Esophagus muscularis mucosa (tissue), 4 donors: Measurements from ENCODE around the gene ACTL8. TPM values are rescaled to one million over a fixed set of nuclear protein-coding genes. Genes with fewer than 3 reads are reported as not detected.

Experiments
- DNase-seq: peaks from one replicate; pipeline ENCODE4 v3.0.0-alpha.2; 2017; ENCODE audit errors: extremely low spot score
- H3K27ac ChIP-seq, 4 donors: fragments of 200-600 bp; sonication (generic); replicated peaks in 1 of 4; 1 replicate in 3 of 4; 2 replicates in 1 of 4; pipeline ENCODE4 v1.5.1; 2016 to 2019; ENCODE audit warnings: mild to moderate bottlenecking in 1 of 4
- H3K27me3 ChIP-seq, 4 donors: fragments of 200-600 bp; sonication (generic); one replicate each; pipeline versions ENCODE4 v1.5.1 to v1.6.0; 2016 to 2019
- H3K36me3 ChIP-seq, 4 donors: fragments of 200-600 bp; sonication (generic); one replicate each; pipeline ENCODE4 v1.5.1; 2016 to 2019
- H3K4me1 ChIP-seq, 4 donors: fragments of 200-600 bp; sonication (generic); one replicate each; pipeline ENCODE4 v1.5.1; 2016 to 2019
- H3K4me3 ChIP-seq, 4 donors: fragments of 200-600 bp; sonication (generic); 1 replicate in 2 of 4; 2 replicates in 2 of 4; pipeline ENCODE4 v1.5.1; 2016 to 2019; ENCODE audit warnings: mild to moderate bottlenecking in 4 of 4, moderate library complexity in 1 of 4
- H3K9me3 ChIP-seq, 4 donors: fragments of 200-600 bp; sonication (generic); 1 replicate in 3 of 4; 2 replicates in 1 of 4; pipeline ENCODE4 v1.5.1; 2016 to 2019
- EP300 ChIP-seq: sonication (generic); formaldehyde crosslinking; IDR thresholded peaks from one replicate; pipeline ENCODE4 v1.6.1; 2017; ENCODE audit warnings: antibody characterized with exemption
- POLR2A ChIP-seq: fragments of 450-650 bp; IDR thresholded peaks from one replicate; pipeline ENCODE4 v1.6.1; 2017; ENCODE audit warnings: antibody characterized with exemption, moderate library complexity, mild to moderate bottlenecking, low read depth
- POLR2AphosphoS5 ChIP-seq, 2 donors: sonication (generic); formaldehyde crosslinking; IDR thresholded peaks; one replicate each; pipeline ENCODE4 v1.6.1; 2017; ENCODE audit warnings: antibody characterized with exemption in 2 of 2
- WGBS: methylation state at CpG from one replicate; pipeline ENCODE4 v1.1.5; 2018; 5-methylcytosine and 5-hydroxymethylcytosine counted together
- intact Hi-C: fragments of 100-400 bp; cut with DNase I; formaldehyde crosslinking; loops from one replicate; pipeline ENCODE4 v1.15.1; 2023
- total RNA-seq, 4 donors: library from RNA; depleted of rRNA; stranded (reverse); fragments of >200 nt; gene quantifications; one replicate each; pipeline versions ENCODE4 v1.1.0 to v1.2.1, GENCODE V29; 2016
- TF ChIP-seq, protein P1 (sequence below), 3 experiments: fragments of 200-600 bp in 2 of 3; fragments of 450-650 bp in 1 of 3; sonication (generic) in 2 of 3; IDR thresholded peaks; one replicate each; pipeline ENCODE4 v1.5.1; 2017 to 2019; ENCODE audit warnings: antibody characterized with exemption in 3 of 3, mild to moderate bottlenecking in 2 of 3, moderate library complexity in 1 of 3

The ACTL8 gene, protein sequence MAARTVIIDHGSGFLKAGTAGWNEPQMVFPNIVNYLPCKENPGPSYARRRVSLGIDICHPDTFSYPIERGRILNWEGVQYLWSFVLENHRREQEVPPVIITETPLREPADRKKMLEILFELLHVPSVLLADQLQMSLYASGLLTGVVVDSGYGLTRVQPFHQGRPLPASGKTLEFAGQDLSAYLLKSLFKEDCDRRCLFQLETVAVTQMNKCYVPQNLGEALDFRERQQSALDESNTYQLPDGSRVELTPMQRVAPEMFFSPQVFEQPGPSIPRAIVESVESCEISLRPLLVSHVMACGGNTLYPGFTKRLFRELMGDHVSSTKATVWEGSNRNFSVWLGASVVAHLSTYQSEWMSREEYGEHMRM
- total RNA-seq: not detected

DNA sequence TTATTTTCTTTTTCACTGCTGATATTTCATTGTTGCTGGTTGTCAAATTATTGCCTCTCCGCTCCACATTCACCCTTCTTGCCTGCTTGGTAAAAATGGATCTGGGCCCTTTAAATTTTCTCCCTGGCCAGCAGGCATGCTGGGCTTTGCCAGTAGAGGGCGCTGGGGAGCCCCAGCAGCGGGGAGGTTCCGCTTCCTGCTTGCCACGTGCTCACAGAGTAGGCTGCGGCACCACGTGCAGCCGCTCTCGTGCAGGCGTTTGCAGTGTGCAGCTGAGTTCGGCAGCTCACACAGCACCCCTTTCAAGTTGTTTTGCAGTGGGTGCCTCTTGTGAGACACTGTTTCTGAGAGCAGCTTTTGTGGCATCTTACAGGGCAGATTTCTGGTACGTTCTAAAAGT lies at the start of gene ACTL8:
Gene ACTL8 (plus strand): TSS at position 214 of the 400 bp plus-strand sequence. CDS start 67,676 bp downstream, outside the sequence.
- H3K36me3 ChIP-seq: no peaks in the 10 kb centered on the region
- 87% methylated on average over 8 of the region's 12 CpGs for WGBS

GRCh38 chr1:17706445-17706844 lies 48.7 kb upstream of the ACTL8 start:
- Histone ChIP-seq H3K4me1 (no peaks in the 10 kb centered on the region), H3K9me3 (peaks cover 0 to 10% (median 8%) of the 10 kb centered on the region in 4 donors), H3K4me3 (no peak overlapping the region), H3K36me3 (no peaks in the 10 kb centered on the region), H3K27me3 (no peaks in the 10 kb centered on the region), H3K27ac (no peak overlapping the region)
- DNase-seq: no peak
- 65% methylated on average over 10 of the region's 10 CpGs for WGBS
- no peak for TF ChIP-seq POLR2AphosphoS5 (IDR thresholded peaks at IDR 0.05)
- TF ChIP-seq, protein P1, sequence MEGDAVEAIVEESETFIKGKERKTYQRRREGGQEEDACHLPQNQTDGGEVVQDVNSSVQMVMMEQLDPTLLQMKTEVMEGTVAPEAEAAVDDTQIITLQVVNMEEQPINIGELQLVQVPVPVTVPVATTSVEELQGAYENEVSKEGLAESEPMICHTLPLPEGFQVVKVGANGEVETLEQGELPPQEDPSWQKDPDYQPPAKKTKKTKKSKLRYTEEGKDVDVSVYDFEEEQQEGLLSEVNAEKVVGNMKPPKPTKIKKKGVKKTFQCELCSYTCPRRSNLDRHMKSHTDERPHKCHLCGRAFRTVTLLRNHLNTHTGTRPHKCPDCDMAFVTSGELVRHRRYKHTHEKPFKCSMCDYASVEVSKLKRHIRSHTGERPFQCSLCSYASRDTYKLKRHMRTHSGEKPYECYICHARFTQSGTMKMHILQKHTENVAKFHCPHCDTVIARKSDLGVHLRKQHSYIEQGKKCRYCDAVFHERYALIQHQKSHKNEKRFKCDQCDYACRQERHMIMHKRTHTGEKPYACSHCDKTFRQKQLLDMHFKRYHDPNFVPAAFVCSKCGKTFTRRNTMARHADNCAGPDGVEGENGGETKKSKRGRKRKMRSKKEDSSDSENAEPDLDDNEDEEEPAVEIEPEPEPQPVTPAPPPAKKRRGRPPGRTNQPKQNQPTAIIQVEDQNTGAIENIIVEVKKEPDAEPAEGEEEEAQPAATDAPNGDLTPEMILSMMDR (IDR thresholded peaks at IDR 0.05): no peak
- no peak for TF ChIP-seq POLR2A
- TF ChIP-seq EP300: no peak
- intact Hi-C loops: no loop called here

More for the DNA sequence above, at the start of gene ACTL8:
- intact Hi-C loops: no loop called here
- Histone ChIP-seq H3K4me3 (no peak within 1 kb of the TSS), H3K27ac (no peak within 1 kb of the TSS), H3K27me3 (peaks cover 0 to 21% (median 0%) of the 10 kb centered on the region in 4 donors), H3K4me1 (no peaks in the 10 kb centered on the region), H3K9me3 (peaks cover 0 to 62% (median 52%) of the 10 kb centered on the region in 4 donors)
- no peak for DNase-seq
- TF ChIP-seq, protein P1 (IDR thresholded peaks at IDR 0.05): no peak
- TF ChIP-seq EP300 (no peak), POLR2A (no peak), POLR2AphosphoS5 (IDR thresholded peaks at IDR 0.05) (no peak)

DNA sequence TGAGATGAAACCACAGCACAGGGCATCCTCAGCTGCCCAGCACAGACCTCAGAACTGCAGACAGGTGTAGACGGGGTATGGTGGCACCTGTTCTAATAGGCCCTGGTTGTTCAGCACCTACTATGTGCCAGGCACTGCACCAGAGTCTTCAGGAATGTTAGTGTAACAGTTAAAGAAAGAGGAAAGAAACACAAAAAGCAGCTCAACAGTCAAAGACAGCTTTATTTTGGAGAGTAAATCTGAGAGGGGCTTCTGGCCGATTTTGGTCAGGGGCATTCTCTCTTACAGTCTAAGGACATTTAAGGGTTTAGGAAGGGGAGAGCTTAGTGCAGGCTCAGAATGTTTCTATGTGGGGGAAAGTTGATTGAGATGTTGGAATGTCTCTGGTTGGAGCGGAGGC lies 45.2 kb upstream of the ACTL8 start:
- no peak overlapping the region for H3K27ac ChIP-seq
- H3K27me3 ChIP-seq: peaks cover 0 to under 1% (median 0%) of the 10 kb centered on the region in 4 donors
- H3K4me1 ChIP-seq: no peaks in the 10 kb centered on the region
- no peaks in the 10 kb centered on the region for H3K36me3 ChIP-seq
- H3K9me3 ChIP-seq: peaks cover 0 to 12% (median 8%) of the 10 kb centered on the region in 4 donors
- intact Hi-C loops: no loop called here
- no peak overlapping the region for H3K4me3 ChIP-seq
- DNase-seq: no peak
- 94% methylated on average over 3 of the region's 3 CpGs for WGBS
- TF ChIP-seq POLR2AphosphoS5 (IDR thresholded peaks at IDR 0.05) (no peak), EP300 (no peak)

GRCh38 chr1:17710889-17711576 lies 44.1 kb upstream of the ACTL8 start:
- 52% methylated on average over 2 of the region's 4 CpGs for WGBS
- TF ChIP-seq EP300 (no peak), POLR2AphosphoS5 (IDR thresholded peaks at IDR 0.05) (no peak)
- TF ChIP-seq, protein P1 (IDR thresholded peaks at IDR 0.05): no peak
- no peak overlapping the region for H3K4me3 ChIP-seq

GRCh38 chr1:17711577-17711910 lies 43.6 kb upstream of the ACTL8 start:
- no peak for DNase-seq
- TF ChIP-seq EP300: no peak
- no peak for TF ChIP-seq POLR2A
- no peak for TF ChIP-seq POLR2AphosphoS5 (IDR thresholded peaks at IDR 0.05)
- TF ChIP-seq, protein P1 (IDR thresholded peaks at IDR 0.05): no peak
- H3K4me3 ChIP-seq: no peak overlapping the region
- intact Hi-C loops: no loop called here
- H3K27ac ChIP-seq: no peak overlapping the region
- H3K27me3 ChIP-seq: peaks cover 0 to 12% (median 0%) of the 10 kb centered on the region in 4 donors
- H3K9me3 ChIP-seq: peaks cover 0 to 12% (median 8%) of the 10 kb centered on the region in 4 donors
- H3K36me3 ChIP-seq: no peaks in the 10 kb centered on the region
- no peaks in the 10 kb centered on the region for H3K4me1 ChIP-seq

More at GRCh38 chr1:17710889-17711576, 44.1 kb upstream of the ACTL8 start:
- Histone ChIP-seq H3K36me3 (no peaks in the 10 kb centered on the region), H3K27me3 (peaks cover 0 to 11% (median 0%) of the 10 kb centered on the region in 4 donors), H3K27ac (no peak overlapping the region), H3K9me3 (peaks cover 0 to 12% (median 8%) of the 10 kb centered on the region in 4 donors), H3K4me1 (no peaks in the 10 kb centered on the region)
- no peak for DNase-seq
- intact Hi-C loops: no loop called here
